DND-41 (cell line): ENCODE measurements around the gene SERPIND1.
"Not testable (repeated sequence)": the region's sequence is repeated elsewhere in the genome, so short reads cannot be mapped to it uniquely, and the experiment has no call there.

Source experiments
- ATAC-seq: fragments of 200-7000 bp; cut with Tn5 transposase; 3 replicates; pipeline ENCODE4 v1.9.1; 2021; ENCODE audit warnings: low read depth; ENCODE audit not compliant: insufficient read depth
- DNase-seq: peaks from one replicate; pipeline ENCODE4 v3.0.0-alpha.2; 2020
- H2AFZ ChIP-seq: 2 replicates; pipeline ENCODE4 v1.6.0; 2012; ENCODE audit warnings: low read depth, low read length
- H3K27ac ChIP-seq: 2 replicates; pipeline ENCODE4 v1.5.1; 2012; ENCODE audit warnings: low read length, inconsistent platforms
- H3K27me3 ChIP-seq: fragments of 200-600 bp; sonication (generic); 2 replicates; pipeline ENCODE4 v1.6.0; 2012; ENCODE audit warnings: low read length, mild to moderate bottlenecking, inconsistent platforms; ENCODE audit not compliant: insufficient read depth, poor library complexity
- H3K36me3 ChIP-seq: 2 replicates; pipeline ENCODE4 v1.5.1; 2012; ENCODE audit warnings: low read length, inconsistent platforms; ENCODE audit not compliant: insufficient read depth
- H3K4me1 ChIP-seq: 2 replicates; pipeline ENCODE4 v1.5.1; 2012; ENCODE audit warnings: mild to moderate bottlenecking, low read length; ENCODE audit not compliant: insufficient read depth
- H3K4me2 ChIP-seq: 2 replicates; pipeline ENCODE4 v1.6.0; 2012; ENCODE audit warnings: mild to moderate bottlenecking, moderate library complexity, low read length, inconsistent platforms; ENCODE audit not compliant: insufficient read depth
- H3K4me3 ChIP-seq, 2 experiments: fragments of 200-600 bp in 1 of 2; shearing (Covaris generic) in 1 of 2; 2 replicates each; pipeline ENCODE4 v1.5.1; 2012 to 2016; ENCODE audit warnings: inconsistent platforms in 2 of 2, low read length in 2 of 2, mild to moderate bottlenecking in 2 of 2, low read depth in 1 of 2, moderate library complexity in 1 of 2
- H3K79me2 ChIP-seq: 2 replicates; pipeline ENCODE4 v1.6.0; 2012; ENCODE audit warnings: low read length, inconsistent platforms; ENCODE audit not compliant: insufficient read depth
- H3K9ac ChIP-seq: 2 replicates; pipeline ENCODE4 v1.6.0; 2012; ENCODE audit warnings: low read depth, mild to moderate bottlenecking, inconsistent platforms, low read length, moderate library complexity
- H3K9me3 ChIP-seq: 2 replicates; pipeline ENCODE4 v1.5.1; 2012; ENCODE audit warnings: low read length, moderate library complexity, mild to moderate bottlenecking, inconsistent platforms; ENCODE audit not compliant: insufficient read depth, severe bottlenecking
- H4K20me1 ChIP-seq: 2 replicates; pipeline ENCODE4 v1.6.0; 2012; ENCODE audit warnings: low read length; ENCODE audit not compliant: insufficient read depth
- CTCF ChIP-seq: IDR thresholded peaks from 2 replicates; pipeline ENCODE4 v1.5.1; 2012; ENCODE audit warnings: borderline replicate concordance, low read length, moderate library complexity, mild to moderate bottlenecking; ENCODE audit not compliant: poor library complexity, severe bottlenecking; ENCODE audit errors: extremely low read depth
- EZH2 ChIP-seq: IDR thresholded peaks from 3 replicates; pipeline ENCODE4 v1.6.1; 2012; ENCODE audit warnings: borderline replicate concordance, low read depth, mild to moderate bottlenecking, moderate library complexity, low read length, inconsistent platforms; ENCODE audit not compliant: severe bottlenecking

The SERPIND1 gene

GRCh38 chr22:20825624-20826023 lies 51.7 kb downstream of the SERPIND1 start:
- no peak overlapping the region for H3K9ac ChIP-seq
- no peak overlapping the region for H3K27ac ChIP-seq
- no peak for ATAC-seq
- no peak for DNase-seq
- no peaks in the 10 kb centered on the region for H3K79me2 ChIP-seq
- H2AFZ ChIP-seq, result no peak overlapping the region
- no peaks in the 10 kb centered on the region for H3K27me3 ChIP-seq
- H4K20me1 ChIP-seq, result no peaks in the 10 kb centered on the region
- H3K36me3 ChIP-seq, result peaks cover 55% of the 10 kb centered on the region
- H3K4me2 ChIP-seq, result no peak overlapping the region
- H3K4me3 ChIP-seq, result no peak overlapping the region
- TF ChIP-seq EZH2, result no peak
- TF ChIP-seq CTCF, result no peak
- H3K9me3 ChIP-seq, result no peaks in the 10 kb centered on the region
- no peaks in the 10 kb centered on the region for H3K4me1 ChIP-seq

GRCh38 chr22:20826373-20827152 lies 52.6 kb downstream of the SERPIND1 start:
- not testable (repeated sequence) for H3K4me2 ChIP-seq, H3K79me2 ChIP-seq, H3K27me3 ChIP-seq, H3K27ac ChIP-seq, H4K20me1 ChIP-seq, H3K4me3 ChIP-seq, ATAC-seq, H3K9ac ChIP-seq, H3K9me3 ChIP-seq, H2AFZ ChIP-seq, H3K4me1 ChIP-seq, DNase-seq
- peaks cover 62% of the 10 kb centered on the region for H3K36me3 ChIP-seq

- ATAC-seq (no peak), DNase-seq (no peak)
- Histone ChIP-seq H3K36me3 (peaks cover 65% of the 10 kb centered on the region), H3K9ac (no peak overlapping the region), H3K4me1 (no peaks in the 10 kb centered on the region), H2AFZ (no peak overlapping the region), H3K79me2 (peaks cover 6% of the 10 kb centered on the region), H3K9me3 (no peaks in the 10 kb centered on the region), H4K20me1 (peaks cover 4% of the 10 kb centered on the region; the same call in 1 of the 2 replicates), H3K27me3 (no peaks in the 10 kb centered on the region), H3K27ac (no peak overlapping the region), H3K4me2 (no peak overlapping the region), H3K4me3 (no peak overlapping the region)
- TF ChIP-seq EZH2, result no peak
- TF ChIP-seq CTCF, result no peak
Observed at GRCh38 chr22:20829491-20830134, 55.7 kb downstream of the SERPIND1 start.

- Histone ChIP-seq H3K4me3 (no peak overlapping the region), H3K27ac (no peak overlapping the region), H3K27me3 (no peaks in the 10 kb centered on the region), H2AFZ (no peak overlapping the region), H4K20me1 (peaks cover 12% of the 10 kb centered on the region; the same call in 1 of the 2 replicates), H3K9ac (no peak overlapping the region), H3K4me1 (peaks cover 20% of the 10 kb centered on the region), H3K9me3 (no peaks in the 10 kb centered on the region), H3K36me3 (peaks cover 57% of the 10 kb centered on the region), H3K79me2 (peaks cover 38% of the 10 kb centered on the region), H3K4me2 (no peak overlapping the region)
- ATAC-seq (no peak), DNase-seq (no peak)
- no peak for TF ChIP-seq EZH2
- no peak for TF ChIP-seq CTCF
Observed at GRCh38 chr22:20833225-20833665, 59.3 kb downstream of the SERPIND1 start.
